Heart left ventricle (tissue), 13 donors: ENCODE results near the gene RPP25L.

Source experiments
- POLR2A ChIP-seq, 2 donors: fragments of 450-650 bp; IDR thresholded peaks; one replicate each; pipeline ENCODE4 v1.6.1; 2017; ENCODE audit warnings: antibody characterized with exemption in 2 of 2, mild to moderate bottlenecking in 2 of 2, moderate library complexity in 2 of 2
- TF ChIP-seq, protein P1 (sequence below), 12 donors: fragments of 200-600 bp; sonication (generic) in 4 of 12; IDR thresholded peaks; one replicate each; pipeline versions ENCODE4 v1.5.0 to v1.8.0; 2018 to 2022; ENCODE audit warnings: antibody characterized with exemption in 12 of 12, mild to moderate bottlenecking in 5 of 12
- donor health status: ischemic (EF 13 %, LVEDD 7.1; RV severe dilation, severe dysfunction).
- donor health status: DM: no; HTN: yes; CAD: no.
- donor health status: DM: no; HTN: no; CAD: no.
- donor health status: ischemic (EF 25% LVEDD 6.9; RV normal size, moderate dysfunction).
- donor health status: ischemic (EF 25% LVEDD 5.7; RV mildly dilated, moderate dysfunction).
- donor health status: ischemic (EF 35%, LVEDD 5.7; RV mildly dilated, moderate dysfunction).
- donor health status: nonischemic (EF 11% LVEDD 7.7; RV severe dilation, severe dysfunction).
- donor health status: DM: yes; HTN: yes; CAD: no.
- donor health status: PGD.
- donor health status: ischemic (EF 29% LVEDD 5.4; RV normal size, mild dysfunction).
- donor health status: nonischemic (EF 23%, LVEDD 6.1; RV moderate dilation, normal function).

- TF ChIP-seq, protein P1, sequence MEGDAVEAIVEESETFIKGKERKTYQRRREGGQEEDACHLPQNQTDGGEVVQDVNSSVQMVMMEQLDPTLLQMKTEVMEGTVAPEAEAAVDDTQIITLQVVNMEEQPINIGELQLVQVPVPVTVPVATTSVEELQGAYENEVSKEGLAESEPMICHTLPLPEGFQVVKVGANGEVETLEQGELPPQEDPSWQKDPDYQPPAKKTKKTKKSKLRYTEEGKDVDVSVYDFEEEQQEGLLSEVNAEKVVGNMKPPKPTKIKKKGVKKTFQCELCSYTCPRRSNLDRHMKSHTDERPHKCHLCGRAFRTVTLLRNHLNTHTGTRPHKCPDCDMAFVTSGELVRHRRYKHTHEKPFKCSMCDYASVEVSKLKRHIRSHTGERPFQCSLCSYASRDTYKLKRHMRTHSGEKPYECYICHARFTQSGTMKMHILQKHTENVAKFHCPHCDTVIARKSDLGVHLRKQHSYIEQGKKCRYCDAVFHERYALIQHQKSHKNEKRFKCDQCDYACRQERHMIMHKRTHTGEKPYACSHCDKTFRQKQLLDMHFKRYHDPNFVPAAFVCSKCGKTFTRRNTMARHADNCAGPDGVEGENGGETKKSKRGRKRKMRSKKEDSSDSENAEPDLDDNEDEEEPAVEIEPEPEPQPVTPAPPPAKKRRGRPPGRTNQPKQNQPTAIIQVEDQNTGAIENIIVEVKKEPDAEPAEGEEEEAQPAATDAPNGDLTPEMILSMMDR (IDR thresholded peaks at IDR 0.05), result no peak
- TF ChIP-seq POLR2A (IDR thresholded peaks at IDR 0.05), result no peak
These were observed 43.8 kb downstream of the RPP25L start for GRCh38 chr9:34568133-34568532.
